Transverse colon (tissue), 4 donors: ENCODE measurements around the gene PJA1.

Source experiments
- POLR2A ChIP-seq: fragments of 450-650 bp; IDR thresholded peaks from one replicate; pipeline ENCODE4 v1.6.1; 2016; ENCODE audit warnings: antibody characterized with exemption, mild to moderate bottlenecking, moderate library complexity
- POLR2AphosphoS5 ChIP-seq, 3 donors: sonication (generic); formaldehyde crosslinking; IDR thresholded peaks; one replicate each; pipeline ENCODE4 v1.6.1; 2016; ENCODE audit warnings: antibody characterized with exemption in 3 of 3
- TF ChIP-seq, protein P1 (sequence below), 5 experiments: fragments of 200-600 bp in 3 of 5; fragments of 450-650 bp in 2 of 5; sonication (generic) in 3 of 5; IDR thresholded peaks; 1 replicate in 2 of 5; 2 replicates in 3 of 5; pipeline ENCODE4 v1.5.1; 2016 to 2017; ENCODE audit warnings: antibody characterized with exemption in 5 of 5, inconsistent platforms in 3 of 5, mild to moderate bottlenecking in 2 of 5, moderate library complexity in 1 of 5

DNA sequence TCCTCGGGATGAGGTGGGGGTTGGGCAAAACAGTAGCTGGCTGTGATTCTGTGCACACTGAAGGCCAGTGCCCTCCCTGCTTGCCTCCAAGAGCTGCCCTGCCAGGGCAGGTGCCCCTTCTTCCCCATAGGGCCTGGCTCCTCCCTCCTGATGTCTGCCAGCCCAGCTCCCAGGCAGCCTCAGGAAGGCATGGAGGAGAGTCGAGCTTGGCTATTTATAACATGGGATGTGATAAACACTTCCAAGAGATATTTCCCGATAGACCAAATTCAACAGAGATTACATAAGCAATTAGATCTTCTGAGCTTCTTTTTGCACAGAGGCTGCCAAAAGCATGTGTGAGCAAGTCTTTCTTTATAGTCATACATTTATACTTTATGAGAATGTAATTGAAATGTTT, 45.3 kb upstream of the PJA1 start:
- TF ChIP-seq POLR2A (no peak), POLR2AphosphoS5 (IDR thresholded peaks at IDR 0.05) (no peak)
- TF ChIP-seq, protein P1, sequence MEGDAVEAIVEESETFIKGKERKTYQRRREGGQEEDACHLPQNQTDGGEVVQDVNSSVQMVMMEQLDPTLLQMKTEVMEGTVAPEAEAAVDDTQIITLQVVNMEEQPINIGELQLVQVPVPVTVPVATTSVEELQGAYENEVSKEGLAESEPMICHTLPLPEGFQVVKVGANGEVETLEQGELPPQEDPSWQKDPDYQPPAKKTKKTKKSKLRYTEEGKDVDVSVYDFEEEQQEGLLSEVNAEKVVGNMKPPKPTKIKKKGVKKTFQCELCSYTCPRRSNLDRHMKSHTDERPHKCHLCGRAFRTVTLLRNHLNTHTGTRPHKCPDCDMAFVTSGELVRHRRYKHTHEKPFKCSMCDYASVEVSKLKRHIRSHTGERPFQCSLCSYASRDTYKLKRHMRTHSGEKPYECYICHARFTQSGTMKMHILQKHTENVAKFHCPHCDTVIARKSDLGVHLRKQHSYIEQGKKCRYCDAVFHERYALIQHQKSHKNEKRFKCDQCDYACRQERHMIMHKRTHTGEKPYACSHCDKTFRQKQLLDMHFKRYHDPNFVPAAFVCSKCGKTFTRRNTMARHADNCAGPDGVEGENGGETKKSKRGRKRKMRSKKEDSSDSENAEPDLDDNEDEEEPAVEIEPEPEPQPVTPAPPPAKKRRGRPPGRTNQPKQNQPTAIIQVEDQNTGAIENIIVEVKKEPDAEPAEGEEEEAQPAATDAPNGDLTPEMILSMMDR (IDR thresholded peaks at IDR 0.05) = no peak
